ENCODE data around the gene SKAP1. TPM values are rescaled to one million over a fixed set of nuclear protein-coding genes. Genes with fewer than 3 reads are reported as not detected.
A peak's percentile ranks its signal among the peaks of the same experiment; 100 is the strongest.

The SKAP1 gene
- total RNA-seq, 6 experiments from 2014 or later = 4.5 to 51.0 (median 17.5) TPM

- H3K27me3 ChIP-seq = peaks cover 0 to 3% of the 10 kb centered on the region in 2 donors
- H3K9me3 ChIP-seq = no peaks in the 10 kb centered on the region
- H3K27ac ChIP-seq = no peak overlapping the region
- H3K4me1 ChIP-seq = no peaks in the 10 kb centered on the region
- TF ChIP-seq POLR2A (IDR thresholded peaks at IDR 0.05) (no peak), CTCF (IDR thresholded peaks at IDR 0.05) (peak; percentile 57 to 86 (median 84))
- WGBS (ENCODE audit: insufficient coverage, low coverage, low lambda C conversion rate, missing lambda C conversion rate) = 13% methylated on average over 4 of the region's 4 CpGs
- DNase-seq = peak; percentile 48 to 58 (median 55)
- peak; percentile 83 to 92 (median 88) for ATAC-seq
- intact Hi-C loops (cut with DNase I) = no loop called here
- no peak overlapping the region for H3K4me3 ChIP-seq
- no peaks in the 10 kb centered on the region for H3K36me3 ChIP-seq
Observed at GRCh38 chr17:48307814-48308411, 122.1 kb downstream of the SKAP1 start.

- H3K4me1 ChIP-seq = no peaks in the 10 kb centered on the region
- no peak overlapping the region for H3K4me3 ChIP-seq
- no peak for TF ChIP-seq CTCF (IDR thresholded peaks at IDR 0.05)
- TF ChIP-seq POLR2A (IDR thresholded peaks at IDR 0.05) = no peak
- WGBS (ENCODE audit: insufficient coverage, low coverage, low lambda C conversion rate, missing lambda C conversion rate) = 43% methylated on average over 4 of the region's 4 CpGs
- H3K9me3 ChIP-seq = no peaks in the 10 kb centered on the region
- DNase-seq (no peak), ATAC-seq (peak in 3 of 4 donors; percentile 16 to 62 (median 61))
- H3K27me3 ChIP-seq = peaks cover 0 to 3% of the 10 kb centered on the region in 2 donors
- H3K36me3 ChIP-seq = no peaks in the 10 kb centered on the region
- no peak overlapping the region for H3K27ac ChIP-seq
- intact Hi-C loops (cut with DNase I) = no loop called here
Observed at GRCh38 chr17:48307255-48307654, 122.8 kb downstream of the SKAP1 start.

- DNase-seq (no peak), ATAC-seq (no peak)
- no peaks in the 10 kb centered on the region for H3K36me3 ChIP-seq
- TF ChIP-seq POLR2A (IDR thresholded peaks at IDR 0.05) (no peak), CTCF (IDR thresholded peaks at IDR 0.05) (no peak)
- H3K9me3 ChIP-seq = no peaks in the 10 kb centered on the region
- H3K4me1 ChIP-seq = no peaks in the 10 kb centered on the region
- no peak overlapping the region for H3K27ac ChIP-seq
- intact Hi-C loops (cut with DNase I) = no loop called here
- H3K27me3 ChIP-seq = no peaks in the 10 kb centered on the region
- no peak overlapping the region for H3K4me3 ChIP-seq
Observed at GRCh38 chr17:48301002-48301401, 129.0 kb downstream of the SKAP1 start.

GRCh38 chr17:48299760-48300159 lies 130.3 kb downstream of the SKAP1 start:
- DNase-seq (no peak), ATAC-seq (no peak)
- no peak overlapping the region for H3K27ac ChIP-seq
- TF ChIP-seq POLR2A (IDR thresholded peaks at IDR 0.05) (no peak), CTCF (IDR thresholded peaks at IDR 0.05) (no peak)
- H3K36me3 ChIP-seq = no peaks in the 10 kb centered on the region
- H3K4me1 ChIP-seq = no peaks in the 10 kb centered on the region
- no peaks in the 10 kb centered on the region for H3K27me3 ChIP-seq
- WGBS (ENCODE audit: insufficient coverage, low coverage, low lambda C conversion rate, missing lambda C conversion rate) = 86% methylated on average over 1 of the region's 1 CpG
- H3K4me3 ChIP-seq = no peak overlapping the region
- intact Hi-C loops (cut with DNase I) = no loop called here
- no peaks in the 10 kb centered on the region for H3K9me3 ChIP-seq

- intact Hi-C loops (cut with DNase I) = no loop called here
- 73% methylated on average over 4 of the region's 4 CpGs for WGBS (ENCODE audit: insufficient coverage, low coverage, low lambda C conversion rate, missing lambda C conversion rate)
- H3K27me3 ChIP-seq = peaks cover 0 to 5% of the 10 kb centered on the region in 2 donors
- no peak for TF ChIP-seq POLR2A (IDR thresholded peaks at IDR 0.05)
- TF ChIP-seq CTCF (IDR thresholded peaks at IDR 0.05) = no peak
- DNase-seq (no peak), ATAC-seq (no peak)
- no peak overlapping the region for H3K4me3 ChIP-seq
- no peaks in the 10 kb centered on the region for H3K9me3 ChIP-seq
- no peak overlapping the region for H3K27ac ChIP-seq
- H3K36me3 ChIP-seq = no peaks in the 10 kb centered on the region
- H3K4me1 ChIP-seq = no peaks in the 10 kb centered on the region
Observed at GRCh38 chr17:48297825-48298224, 132.2 kb downstream of the SKAP1 start.
